GM19324 (cell line): ENCODE results near the gene CRIM1.

Experiments
- ATAC-seq: cut with Tn5 transposase; IDR thresholded peaks from one replicate; pipeline ENCODE4 v1.9.1; 2021; ENCODE audit warnings: mild to moderate bottlenecking, moderate library complexity; ENCODE audit not compliant: unreplicated experiment, low FRiP score

CRIM1 gene

DNA sequence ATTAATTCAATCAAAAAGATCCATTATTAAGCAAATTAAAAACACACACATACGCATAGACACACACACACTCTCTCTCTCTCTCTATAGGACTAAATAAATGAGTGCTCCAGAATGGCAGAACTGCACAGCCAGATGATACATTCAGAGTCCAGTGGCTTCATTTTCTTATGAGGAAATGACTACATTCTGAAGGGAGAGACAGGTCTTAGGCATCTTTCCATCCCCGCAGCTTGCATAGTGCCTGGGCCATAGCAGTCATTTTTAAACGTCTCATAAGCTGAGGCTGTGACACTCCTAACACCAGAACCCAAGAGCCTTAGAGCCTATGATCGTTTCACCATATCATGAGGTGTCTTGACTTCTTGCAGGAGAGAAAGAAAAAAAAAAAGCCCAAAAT lies 211.3 kb downstream of the CRIM1 start:
- no peak for ATAC-seq

DNA sequence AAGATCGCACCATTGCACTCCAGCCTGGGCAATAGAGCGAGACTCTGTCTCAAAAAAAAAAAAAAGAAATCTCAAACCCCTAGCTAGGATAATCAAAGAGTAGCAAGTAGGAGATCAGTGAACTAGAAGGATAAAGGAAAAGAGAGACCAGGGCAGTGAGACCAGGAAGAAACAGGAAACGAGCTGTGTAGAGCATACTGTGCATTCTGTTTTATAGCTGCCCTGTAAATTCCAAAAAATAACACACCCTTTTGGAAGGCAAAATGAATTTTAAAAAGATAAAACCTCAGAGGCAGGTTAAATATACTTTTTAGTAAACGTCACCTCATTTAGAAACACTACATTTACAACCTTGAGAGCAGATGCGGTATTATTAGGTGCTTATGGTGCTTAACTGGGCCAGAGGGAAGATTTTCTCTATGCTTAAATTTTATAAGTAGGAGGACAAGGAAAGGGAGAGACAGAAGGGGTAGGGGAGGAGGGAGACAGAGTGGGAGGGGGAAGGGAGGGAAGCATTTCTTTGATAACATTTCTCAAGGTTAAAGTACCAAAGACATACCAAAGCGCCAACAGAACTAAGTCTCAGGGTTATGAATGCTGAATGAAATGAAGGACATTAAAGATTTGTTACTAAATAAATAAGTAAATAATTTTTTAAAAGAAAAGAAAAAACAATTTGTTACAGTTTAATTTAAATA lies 212.3 kb downstream of the CRIM1 start:
- no peak for ATAC-seq

DNA sequence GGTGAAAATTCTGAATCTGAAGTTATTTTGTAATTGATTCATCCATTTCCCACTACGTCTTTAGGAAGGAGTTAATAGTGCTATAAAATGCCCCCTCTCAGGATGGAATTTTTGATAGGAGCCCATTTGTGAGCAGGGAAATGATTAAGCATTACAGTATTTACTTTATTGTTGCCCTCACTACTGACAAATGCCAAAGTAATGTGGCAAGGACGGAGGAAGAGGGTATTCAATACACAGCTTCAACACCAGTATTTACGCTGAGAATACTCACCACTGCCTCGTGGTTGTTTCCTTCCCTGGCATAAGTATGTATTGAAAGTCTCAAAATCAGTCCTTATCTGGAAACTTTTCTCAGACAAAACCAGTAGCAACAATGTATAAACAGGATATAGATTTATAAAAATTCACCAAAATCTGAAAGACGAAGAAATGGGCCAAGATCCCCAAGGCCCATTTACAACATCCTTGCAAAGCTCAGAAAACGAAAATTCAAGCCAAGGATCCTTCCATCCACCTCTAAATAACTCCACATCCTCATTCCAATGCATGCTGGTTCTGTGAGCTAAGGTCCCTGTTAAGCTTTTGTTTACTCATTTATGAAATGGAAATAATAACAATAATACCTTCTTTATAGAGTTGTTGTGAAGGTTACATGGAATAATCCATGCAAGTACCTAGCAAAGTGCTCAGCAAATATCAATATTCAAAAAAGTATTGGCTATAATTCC lies 213.1 kb downstream of the CRIM1 start:
- no peak for ATAC-seq

DNA sequence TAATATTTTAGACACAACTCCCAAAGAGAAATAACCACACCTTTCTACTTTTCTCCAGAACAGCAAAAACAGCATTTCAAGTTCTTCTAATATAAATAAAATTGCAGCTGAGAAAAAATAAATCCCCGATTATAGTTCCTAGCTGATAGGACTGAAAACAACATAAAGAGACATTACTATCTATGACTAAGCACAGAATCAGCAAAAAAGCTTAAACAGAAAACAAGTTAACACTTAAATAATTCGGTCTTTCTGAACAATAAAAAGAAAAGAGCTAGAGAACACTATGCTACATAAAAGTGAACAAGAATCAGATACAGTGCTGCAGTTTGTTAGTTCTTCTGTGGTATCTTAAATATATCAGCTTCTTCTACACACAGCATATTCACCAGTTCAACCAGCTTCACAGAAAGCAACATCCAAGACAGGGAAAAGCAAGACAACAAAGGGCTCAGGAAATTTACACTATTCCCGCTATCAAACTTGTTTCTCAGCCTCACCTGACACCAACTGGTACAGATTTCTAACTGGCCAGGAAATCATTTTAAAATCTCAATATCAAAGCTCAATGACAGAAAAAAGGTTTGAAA lies 213.8 kb downstream of the CRIM1 start:
- no peak for ATAC-seq

DNA sequence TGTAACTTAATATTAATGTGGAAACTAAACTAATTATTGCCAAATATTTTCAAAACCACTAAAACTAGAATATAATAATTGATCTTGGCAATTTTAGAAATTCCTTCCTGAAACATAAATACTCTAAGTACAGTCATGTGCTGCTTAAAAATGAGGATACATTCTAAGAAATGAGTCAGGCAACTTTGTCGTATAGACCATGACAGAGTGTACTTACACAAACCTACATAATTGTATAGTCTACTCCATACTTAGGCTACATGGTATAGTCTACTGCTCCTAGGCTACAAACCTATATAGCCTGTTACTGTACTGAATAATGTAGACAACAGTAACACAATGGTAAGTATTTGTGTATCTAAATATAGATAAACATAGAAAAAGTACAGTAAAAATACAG lies 214.8 kb downstream of the CRIM1 start:
- no peak for ATAC-seq

DNA sequence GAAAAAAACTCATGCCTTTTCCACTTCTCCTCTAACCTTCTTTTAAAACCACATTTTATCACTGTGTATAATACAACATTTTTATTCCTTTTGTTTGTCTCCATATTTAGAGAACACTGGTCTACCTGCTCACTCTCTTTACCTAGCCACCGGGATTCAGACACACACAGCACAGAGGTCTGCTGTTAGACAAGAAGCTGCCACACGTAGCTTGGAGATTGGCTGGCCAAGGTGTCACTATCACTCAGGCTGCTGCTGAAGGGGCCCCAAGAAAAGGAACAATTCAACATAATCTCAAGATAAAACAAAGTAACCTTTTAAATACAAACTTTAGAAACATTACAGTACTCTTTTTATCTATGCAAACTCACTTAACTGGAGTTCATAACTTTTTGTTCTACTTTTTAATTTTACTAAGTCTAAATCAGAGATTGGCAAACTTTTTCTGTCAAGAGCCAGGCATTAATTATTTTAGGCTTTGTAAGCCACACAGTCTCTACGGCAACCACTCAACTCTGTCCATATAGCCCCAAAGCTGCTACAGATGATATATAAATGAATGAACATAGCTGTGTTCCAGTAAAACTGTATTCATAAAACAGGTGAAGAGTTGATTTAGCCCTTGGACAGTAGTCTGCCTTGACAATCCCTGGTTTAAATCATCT lies 216.6 kb downstream of the CRIM1 start:
- no peak for ATAC-seq

DNA sequence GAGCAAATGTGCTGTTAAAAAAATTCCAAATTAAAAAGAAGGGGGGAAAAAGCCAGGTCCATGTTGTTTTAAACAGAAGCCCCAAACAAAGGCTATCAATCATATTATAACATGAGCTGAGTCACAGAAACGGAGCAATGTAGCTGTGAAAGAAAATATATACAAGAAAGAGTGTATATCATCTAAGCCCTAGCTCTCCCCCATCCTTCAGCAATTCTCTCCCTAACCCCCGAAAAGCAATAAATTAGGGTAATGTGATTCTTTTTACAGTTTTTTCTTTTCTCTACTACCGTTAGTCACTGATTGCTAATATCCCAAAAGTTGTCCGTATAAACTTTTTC lies 217.1 kb downstream of the CRIM1 start:
- no peak for ATAC-seq

DNA sequence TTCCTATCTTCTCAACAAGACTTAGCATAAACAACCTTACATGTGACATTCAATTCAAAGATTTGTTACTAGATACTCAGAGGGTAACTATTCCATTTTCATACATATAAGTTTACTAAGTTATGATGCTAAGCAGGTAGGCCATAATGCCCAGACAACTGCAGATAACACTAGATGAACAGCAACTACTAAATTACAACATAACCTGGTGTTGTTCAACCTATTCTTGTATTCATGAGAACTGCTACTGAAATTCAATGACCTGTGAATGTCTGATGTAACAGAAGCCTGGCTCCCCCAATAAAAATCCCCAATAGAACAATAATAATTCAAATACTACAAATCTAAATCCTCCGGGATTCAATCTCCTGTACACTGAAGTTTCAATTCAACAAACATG lies 217.6 kb downstream of the CRIM1 start:
- no peak for ATAC-seq

DNA sequence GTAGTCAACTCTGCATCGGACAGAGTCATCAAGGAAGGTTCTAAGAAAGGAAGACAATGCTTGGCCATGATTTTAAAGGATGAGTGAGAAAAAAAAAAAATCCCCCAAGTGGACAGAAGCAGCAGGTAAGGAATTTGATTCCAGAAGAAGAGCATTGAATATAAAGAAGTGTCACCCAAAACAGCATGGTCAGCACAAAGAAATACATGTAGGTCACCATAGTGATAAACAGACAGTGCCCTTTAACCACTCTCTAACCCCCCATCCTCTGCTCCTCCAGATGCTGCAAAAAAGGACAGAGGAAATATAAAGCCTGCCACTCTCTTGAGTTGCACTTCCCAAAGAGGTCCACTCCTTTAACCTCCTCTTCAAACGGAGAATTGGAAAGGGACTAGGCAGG lies 219.0 kb downstream of the CRIM1 start:
- ATAC-seq: no peak

DNA sequence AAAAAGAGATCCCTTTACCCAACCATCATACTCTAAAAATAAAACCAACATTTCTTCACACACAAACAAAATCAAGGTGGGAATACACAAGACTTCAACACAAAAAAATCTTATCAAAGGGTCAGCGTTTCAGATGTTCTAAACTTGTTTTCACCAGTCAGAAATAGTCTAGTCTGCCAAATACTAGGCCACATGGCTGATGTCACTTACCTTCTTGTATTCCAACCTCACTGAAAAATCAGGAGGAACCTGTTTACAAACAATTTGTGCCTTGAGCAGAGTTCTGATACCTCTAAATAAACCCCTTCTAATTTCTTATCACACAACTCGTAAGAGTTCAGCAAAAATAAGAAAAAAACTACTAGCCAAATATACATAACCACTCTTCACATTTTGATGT lies 222.3 kb downstream of the CRIM1 start:
- ATAC-seq: no peak

DNA sequence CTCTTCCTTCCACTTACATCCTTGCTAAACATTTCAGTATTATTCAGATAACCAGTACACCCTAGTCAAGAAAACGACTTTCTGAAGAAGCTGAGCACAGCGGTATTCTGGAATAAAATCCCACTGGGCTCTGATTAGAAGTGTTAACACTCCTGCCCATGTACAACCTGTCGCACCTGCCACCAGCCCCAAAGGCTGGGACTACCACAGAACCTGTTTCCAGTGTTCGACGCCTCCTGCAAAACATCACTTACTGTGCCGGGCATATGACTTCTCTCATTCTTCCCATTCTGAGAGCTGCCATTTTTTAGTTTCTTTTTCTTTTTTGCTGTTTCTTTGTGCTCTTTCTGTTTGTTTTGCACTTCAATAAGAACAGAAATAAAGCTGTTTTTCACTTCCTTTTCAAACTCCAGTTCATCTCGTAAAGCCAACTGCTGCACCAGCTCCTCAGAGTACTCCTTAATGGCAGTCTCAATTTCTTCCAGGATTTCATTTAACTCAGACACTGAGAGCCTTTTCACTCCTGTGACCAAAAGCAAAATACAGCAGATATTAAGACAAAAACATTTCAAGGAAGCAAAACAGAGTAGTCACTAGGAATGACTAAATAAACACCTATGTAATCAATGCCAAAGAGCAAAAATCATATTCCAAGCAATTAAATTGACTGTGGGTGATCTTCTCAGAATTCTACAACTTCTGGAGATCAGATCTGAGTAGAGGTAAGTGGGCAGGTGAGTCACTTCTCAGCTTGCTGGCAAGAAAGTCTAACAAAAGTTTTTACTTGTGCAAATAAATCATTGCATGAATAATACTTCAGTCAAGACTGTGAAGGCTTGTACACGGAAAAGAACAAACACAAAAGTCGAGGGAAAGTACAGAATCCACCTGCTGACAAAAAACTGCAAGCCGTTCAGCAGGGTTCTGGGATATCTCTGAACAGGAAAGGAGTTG lies 223.0 kb downstream of the CRIM1 start:
- no peak for ATAC-seq

DNA sequence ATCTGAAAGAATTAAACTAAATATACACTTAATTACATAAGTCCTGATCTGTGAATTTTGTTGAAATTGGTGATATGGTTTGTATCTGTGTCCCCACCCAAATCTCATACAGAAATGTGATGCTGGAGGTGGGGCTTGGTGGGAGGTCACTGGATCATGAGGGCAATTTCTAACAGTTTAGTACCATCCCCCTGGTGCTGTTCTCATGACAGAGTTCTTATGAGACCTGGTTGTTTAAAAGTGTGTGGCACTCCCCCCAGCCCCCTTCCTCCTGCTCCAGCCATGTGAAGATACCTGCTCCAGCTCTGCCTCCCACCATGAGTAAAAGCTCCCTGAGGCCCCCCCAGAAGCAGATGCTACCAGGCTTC lies 223.7 kb downstream of the CRIM1 start:
- ATAC-seq: no peak

DNA sequence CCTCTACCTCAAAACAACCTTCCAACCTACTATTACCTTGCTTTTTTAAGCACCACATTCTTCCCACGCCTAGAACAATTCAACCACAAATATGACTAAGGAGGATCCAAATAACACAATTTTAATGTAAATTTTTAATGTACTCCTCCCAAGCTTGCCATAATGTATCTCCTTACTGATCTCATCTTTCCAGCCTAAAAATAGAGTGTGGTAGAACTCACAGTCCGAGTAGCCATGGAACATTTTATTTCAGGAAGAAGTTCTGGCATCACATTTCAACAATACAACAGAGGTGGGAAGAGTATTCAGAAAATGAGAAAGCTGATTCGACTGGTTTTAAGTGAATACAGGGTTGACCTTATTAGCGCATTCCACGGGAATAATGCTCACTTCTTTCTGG lies 227.0 kb downstream of the CRIM1 start:
- ATAC-seq: no peak

DNA sequence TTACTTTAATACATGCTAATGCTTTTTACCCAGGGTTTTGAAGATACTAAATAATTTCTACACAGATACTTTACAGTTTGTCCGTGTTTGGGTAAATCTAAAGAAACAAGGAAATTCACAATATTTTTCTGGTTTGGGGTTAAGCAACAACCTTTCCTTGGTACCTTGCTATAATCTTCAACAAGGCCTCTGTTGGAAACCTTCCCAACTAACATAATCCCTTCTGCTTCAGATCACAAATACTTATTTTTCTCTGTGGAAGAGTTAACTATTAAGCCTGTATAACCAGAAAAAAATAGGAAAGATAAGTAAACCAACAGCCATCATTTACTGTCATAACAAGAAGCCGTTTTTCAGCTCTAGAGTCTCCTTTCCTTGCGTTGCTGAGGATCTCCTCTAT lies 227.4 kb downstream of the CRIM1 start:
- no peak for ATAC-seq

DNA sequence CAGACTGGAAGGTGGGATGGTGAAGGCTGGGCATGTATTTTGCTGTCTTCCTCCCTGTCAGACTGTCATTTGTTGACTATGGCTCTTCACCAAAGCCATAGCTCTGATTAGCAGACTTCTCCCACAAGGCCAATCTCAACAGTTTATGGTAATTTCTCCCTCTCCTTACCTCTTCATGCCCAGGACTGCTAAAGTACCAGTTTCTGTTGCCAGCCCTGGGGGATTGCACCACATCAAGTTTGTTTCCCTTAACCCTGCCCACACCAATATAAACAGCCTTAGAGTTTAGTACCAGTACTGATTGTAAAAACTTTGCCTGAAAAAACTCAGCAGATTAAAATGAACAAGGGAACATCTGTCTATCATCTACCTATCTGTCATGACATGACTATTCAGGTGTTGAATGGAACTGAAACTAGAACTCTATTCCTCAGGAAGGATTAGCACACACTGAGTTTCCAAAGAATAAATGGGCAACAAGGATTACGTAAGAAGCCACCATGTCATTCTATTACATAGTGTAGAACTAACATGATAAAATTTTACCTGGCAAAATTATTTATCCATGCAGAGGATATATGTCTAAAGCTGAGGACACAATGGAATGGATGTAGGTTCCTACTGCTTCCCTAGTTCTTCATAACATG lies 228.7 kb downstream of the CRIM1 start:
- no peak for ATAC-seq

DNA sequence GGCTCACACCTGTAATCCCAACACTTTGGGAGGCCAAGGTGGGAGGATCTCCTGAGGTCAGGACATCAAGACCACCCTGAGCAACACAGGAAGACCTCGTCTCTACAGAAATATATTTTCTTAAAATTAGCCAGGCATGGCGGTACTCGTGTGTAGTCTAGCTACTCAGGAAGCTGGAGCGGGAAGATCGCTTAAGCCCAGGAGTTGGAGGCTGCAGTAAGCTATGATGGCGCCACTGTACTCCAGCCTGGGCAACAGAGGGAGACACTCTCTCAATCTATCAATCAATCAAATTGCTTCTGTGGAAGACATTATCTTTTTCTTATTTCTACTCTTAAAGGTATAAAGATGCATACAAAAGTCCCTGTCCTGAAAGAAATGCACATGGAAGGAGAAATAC lies 231.1 kb downstream of the CRIM1 start:
- ATAC-seq: no peak

DNA sequence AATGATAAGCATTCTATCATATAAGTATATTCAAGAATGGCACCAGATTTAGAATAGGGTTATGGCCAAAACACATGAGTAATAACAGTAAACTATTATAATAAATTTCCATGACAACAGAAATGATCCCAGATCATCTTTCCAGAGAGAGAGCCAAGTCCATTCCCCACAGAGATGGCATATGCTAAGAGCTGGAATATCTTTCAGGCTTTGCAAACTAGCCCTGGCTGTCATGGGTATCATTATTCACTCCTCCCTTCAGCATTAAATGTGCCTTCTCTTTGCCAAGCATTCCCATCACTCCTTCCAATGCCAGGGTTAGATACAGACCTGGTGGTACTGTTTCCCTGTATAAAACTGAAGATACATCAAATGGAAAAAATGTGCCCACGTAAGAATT lies 231.5 kb downstream of the CRIM1 start:
- no peak for ATAC-seq

DNA sequence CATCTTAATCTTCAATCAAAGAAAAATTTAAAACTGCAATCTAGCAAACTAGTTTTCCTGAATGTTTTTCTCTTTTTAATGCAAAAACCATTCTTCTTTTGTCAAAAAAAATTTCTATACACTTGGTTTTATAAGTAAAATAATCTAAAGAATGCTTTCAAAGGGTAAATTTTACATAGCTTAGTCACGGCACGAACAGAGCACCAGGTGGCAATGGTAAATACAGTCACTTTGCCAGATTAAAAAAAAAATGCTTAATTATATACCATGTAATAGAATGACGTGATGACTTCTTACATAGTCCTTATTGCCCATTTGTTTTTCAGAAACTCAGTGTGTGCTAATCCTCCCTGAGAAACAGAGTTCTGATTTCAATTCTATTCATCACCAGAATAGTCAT lies 232.0 kb downstream of the CRIM1 start:
- no peak for ATAC-seq

DNA sequence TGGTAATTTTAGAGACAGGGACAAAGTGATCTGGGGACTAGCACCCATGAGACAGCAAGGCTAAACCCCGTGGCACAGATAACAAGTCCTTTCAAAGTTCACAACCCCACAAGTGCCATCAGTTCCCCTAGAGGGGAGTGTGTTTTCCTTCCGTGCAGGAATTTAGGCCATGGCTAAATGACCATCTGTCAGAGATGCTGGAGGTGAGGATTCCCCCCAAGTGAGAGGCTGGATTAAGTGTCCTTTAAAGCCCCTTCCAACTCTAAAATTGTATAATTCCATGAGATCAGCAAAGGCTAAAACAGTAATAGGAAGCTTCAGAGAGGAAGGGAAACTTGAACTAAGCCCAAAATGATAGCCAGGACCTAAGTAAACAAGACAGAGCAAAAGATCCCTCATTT lies 233.7 kb downstream of the CRIM1 start:
- no peak for ATAC-seq

DNA sequence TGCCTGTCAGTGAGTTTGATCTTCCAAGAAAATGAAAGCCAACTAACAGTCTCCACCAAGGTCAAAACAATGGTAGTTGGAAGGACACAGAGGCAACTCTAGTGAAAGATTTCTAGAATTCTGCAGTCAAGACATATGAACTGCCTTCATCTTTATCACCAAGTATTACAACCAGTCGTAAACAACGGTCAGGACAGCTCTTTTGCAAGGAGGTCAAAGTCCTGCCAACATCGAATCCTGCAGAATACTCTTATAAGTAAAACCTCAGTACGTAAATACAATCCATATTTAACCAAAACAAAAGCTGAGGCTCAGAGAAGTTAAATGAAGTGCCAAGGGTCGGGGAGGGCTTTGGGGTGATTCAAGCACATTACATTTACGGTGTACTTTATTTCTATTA lies 239.3 kb downstream of the CRIM1 start:
- no peak for ATAC-seq
